DMS 273 (cell line): ENCODE data around the gene LRRC2.

Experiments
- DNase-seq: peaks from one replicate; lab custom pipeline; 2025; ENCODE audit not compliant: unreplicated experiment; lab: John Stamatoyannopoulos, UW

Gene LRRC2

DNA sequence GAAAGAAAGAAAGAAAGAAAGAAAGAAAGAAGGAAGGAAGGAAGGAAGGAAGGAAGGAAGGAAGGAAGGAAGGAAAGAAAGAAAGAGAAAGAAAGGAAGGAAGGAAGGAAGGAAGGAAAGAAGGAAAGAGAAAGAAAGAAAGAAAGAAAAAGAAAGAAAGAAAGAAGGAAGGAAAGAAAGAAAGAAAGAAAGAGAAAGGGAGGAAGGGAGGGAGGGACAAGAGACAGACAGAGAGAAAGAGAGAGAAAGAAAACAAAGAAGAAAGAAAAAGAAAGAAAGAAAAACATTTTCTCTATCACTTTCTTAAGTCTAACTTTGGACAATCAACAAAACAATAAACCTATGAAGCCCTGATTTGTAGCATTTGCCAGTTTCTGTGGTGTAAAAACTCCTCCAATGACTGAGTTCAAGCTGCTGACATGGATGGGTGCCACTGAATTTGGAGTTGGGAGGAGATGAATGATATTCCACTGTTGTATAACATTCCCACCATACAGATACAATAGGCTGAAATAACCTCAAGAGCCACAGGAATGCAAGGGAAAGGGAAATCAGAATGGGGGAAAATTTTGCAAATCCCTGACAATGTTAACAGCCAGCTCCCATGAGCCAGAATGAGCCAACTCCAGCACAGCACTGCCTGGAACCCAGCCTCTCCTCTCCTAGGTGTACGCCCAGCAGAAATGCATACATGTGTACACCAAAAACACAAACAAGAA is 83.3 kb downstream of the LRRC2 start:
- no peak for DNase-seq

DNA sequence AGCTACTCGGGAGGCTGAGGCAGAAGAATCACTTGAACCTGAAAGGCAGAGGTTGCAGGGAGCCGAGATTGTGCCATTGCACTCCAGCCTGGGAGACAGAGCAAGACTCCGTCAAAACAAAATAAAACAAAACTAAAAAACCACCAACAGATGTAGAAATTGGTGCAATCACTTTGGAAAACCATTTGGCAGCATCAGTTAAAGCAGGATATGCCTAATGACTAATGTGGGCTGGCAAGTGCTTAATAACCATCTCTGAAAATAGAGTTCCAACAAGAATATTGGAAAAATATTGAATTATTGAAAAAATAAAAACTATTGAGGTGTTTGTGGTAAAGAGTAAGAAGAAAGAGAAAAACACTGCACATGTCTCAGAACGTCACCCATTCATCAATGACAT is 84.5 kb downstream of the LRRC2 start:
- no peak for DNase-seq

GRCh38 chr3:46480491-46481195 is 85.5 kb downstream of the LRRC2 start:
- no peak for DNase-seq

- no peak for DNase-seq
Measured at GRCh38 chr3:46479696-46480095, 86.4 kb downstream of the LRRC2 start.

GRCh38 chr3:46479021-46479420 is 87.1 kb downstream of the LRRC2 start:
- DNase-seq, result no peak

GRCh38 chr3:46478341-46478740 is 87.8 kb downstream of the LRRC2 start:
- DNase-seq, result no peak

DNA sequence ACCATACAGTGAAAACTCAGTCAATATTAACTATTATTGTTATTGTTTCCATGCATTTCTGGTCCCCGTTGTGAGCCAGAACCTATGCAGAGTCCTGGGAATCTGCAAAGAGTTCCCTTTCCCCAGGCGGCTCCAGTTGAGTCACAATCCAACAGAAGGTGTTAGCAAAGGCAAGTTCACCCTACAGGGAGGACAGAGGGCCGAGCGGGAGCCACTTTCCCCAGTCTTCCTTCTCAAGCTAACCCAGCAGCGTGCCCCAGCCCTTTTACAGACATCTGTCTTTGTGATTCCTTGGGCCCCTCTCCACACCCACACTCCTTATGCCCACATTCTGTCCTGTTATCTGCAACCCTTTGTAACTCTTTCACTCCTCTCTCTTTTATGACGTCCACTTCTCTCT is 88.3 kb downstream of the LRRC2 start:
- DNase-seq, result peak; percentile 23

GRCh38 chr3:46477145-46477544 is 89.0 kb downstream of the LRRC2 start:
- no peak for DNase-seq

- no peak for DNase-seq
Measured at GRCh38 chr3:46472736-46473135, 93.4 kb downstream of the LRRC2 start.

DNA sequence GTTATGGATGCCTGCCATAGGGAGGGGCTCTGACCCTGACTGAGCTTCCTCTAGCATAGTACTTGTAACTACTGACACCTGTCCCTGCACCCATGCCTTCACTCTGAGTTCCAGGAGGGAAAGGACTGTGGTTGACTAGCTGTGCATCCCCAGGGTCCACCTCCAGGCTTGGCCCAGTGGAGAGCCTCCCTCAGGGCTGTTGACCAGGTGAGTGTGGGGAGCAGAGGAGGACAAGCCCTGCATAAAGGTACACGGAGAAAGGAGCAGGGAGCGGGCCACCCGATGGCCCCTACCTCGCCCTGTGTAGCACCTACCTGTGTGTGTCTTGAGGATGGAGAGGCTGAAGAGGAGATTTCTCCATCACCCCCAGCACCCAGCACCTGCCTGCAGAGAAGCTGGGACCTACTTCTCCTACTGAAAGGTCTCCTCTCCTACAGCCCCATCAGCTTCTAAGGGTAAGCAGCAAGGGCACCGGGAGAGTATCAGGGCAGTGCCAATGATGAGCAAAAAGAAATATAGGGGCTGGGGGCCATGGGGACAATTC is 94.7 kb downstream of the LRRC2 start:
- DNase-seq, result no peak

DNA sequence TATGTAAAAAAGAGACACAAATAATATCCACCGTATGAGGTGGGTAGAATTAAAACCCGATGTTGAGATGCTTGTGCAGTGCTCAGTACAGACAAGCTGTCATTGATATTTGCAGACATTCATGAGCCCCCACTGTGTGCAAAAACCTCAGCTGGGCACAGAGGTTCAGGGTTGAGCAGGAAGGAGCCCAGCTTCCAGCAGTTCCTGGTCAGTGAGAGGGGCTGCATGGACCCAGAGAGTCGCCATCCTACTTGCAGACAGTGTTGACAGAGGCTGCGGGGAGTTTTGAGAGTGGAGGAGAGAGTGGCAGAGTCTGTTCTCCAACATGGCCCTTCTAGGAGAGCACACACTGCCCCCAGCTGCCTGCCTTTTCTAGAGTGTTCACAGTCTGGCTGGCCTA is 95.3 kb downstream of the LRRC2 start:
- no peak for DNase-seq

DNA sequence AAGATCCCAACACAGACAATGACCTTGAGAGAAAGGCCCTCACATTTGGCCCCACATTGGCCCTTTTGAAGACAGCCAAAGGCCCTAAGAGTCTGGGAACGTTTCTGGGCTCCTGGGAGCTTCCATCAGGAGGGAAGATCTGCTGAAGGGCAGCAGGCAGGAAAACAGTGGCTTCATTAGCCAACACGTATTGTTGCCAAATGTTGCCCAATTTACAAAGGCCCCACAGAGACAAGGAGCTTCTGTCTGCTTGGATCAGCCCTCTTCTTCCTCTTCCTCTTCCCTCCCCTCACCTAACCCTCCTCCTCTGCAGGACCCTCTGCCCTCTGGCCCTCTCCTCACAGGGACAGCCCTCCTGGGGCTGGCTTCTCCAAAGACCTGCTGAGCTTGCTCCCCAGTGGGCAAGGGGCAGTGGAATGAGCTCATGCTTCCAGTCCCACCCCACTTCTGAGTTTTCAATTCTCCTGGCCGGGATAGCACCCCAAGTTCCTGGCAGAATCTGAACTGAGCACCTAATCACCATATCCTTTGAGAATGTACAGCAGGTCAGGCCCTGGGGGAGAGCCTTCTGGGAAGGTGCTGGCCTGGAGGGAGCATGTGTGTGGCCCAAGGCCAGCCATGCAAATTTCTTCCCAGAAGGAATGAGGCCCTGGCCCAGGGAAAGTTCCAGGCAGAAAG is 96.3 kb downstream of the LRRC2 start:
- no peak for DNase-seq

GRCh38 chr3:46468753-46469600 is 97.1 kb downstream of the LRRC2 start:
- no peak for DNase-seq

DNA sequence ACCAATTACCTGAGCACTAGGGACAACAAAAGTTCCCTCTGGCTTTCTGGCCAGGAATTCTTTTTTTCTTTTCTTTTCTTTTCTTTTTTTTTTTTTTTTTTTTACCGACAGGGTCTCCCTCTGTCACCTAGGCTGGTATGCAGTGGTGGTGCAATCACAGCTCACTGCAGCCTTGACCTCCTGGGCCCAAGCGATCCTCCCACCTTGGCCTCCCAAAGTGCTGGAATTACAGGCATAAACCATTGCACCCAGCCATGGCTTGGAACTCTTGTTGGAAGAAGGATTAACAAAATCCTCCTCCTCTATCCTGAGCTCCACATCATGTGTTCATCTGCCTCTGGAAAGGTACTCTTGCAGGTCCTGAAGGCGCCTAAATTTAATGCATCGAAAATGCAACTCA is 98.5 kb downstream of the LRRC2 start:
- no peak for DNase-seq

- DNase-seq, result peak; percentile 12
Measured at GRCh38 chr3:46466871-46467403, 99.2 kb downstream of the LRRC2 start.

DNA sequence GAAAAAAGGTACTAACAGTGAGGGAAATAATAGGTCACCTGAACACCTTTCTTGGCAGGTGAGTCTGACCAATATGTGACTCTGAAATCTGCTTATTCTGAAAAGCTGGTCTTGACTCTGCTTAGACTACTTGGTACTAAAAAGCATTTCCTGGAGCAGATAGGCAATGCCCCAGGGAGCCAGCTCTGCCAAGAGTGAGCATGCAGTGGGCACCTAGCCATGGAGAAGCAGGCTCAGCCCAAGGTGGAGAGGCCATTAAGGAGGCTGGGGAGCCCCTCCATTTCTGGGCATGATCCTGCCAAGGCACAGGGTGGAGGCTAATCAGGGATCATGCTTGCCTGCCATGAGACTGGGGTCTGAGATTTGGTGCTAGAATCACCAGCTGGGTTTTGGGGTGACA is 99.8 kb downstream of the LRRC2 start:
- peak; percentile 44 for DNase-seq
